ENCODE results near the gene ZCWPW2.

ZCWPW2 gene

GRCh38 chr3:28388978-28389377 is 40.5 kb downstream of the ZCWPW2 start (continued):
- no peak for TF ChIP-seq ZNF292 (tag by site-specific recombination; IDR thresholded peaks at IDR 0.05; ENCODE audit: borderline replicate concordance, low read depth)
- no peak for TF ChIP-seq OSR2 (tag by site-specific recombination; IDR thresholded peaks at IDR 0.05)
- TF ChIP-seq ZNF366 (tag by site-specific recombination; conservative IDR thresholded peaks at IDR 0.05) = no peak
- TF ChIP-seq, protein P1, sequence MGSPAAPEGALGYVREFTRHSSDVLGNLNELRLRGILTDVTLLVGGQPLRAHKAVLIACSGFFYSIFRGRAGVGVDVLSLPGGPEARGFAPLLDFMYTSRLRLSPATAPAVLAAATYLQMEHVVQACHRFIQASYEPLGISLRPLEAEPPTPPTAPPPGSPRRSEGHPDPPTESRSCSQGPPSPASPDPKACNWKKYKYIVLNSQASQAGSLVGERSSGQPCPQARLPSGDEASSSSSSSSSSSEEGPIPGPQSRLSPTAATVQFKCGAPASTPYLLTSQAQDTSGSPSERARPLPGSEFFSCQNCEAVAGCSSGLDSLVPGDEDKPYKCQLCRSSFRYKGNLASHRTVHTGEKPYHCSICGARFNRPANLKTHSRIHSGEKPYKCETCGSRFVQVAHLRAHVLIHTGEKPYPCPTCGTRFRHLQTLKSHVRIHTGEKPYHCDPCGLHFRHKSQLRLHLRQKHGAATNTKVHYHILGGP (tag by site-specific recombination; IDR thresholded peaks at IDR 0.05) = no peak
- TF ChIP-seq, protein P2, sequence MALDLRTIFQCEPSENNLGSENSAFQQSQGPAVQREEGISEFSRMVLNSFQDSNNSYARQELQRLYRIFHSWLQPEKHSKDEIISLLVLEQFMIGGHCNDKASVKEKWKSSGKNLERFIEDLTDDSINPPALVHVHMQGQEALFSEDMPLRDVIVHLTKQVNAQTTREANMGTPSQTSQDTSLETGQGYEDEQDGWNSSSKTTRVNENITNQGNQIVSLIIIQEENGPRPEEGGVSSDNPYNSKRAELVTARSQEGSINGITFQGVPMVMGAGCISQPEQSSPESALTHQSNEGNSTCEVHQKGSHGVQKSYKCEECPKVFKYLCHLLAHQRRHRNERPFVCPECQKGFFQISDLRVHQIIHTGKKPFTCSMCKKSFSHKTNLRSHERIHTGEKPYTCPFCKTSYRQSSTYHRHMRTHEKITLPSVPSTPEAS (tag by site-specific recombination; IDR thresholded peaks at IDR 0.05) = no peak
- TF ChIP-seq ZBTB48 (tag by site-specific recombination; IDR thresholded peaks at IDR 0.05) = no peak
- TF ChIP-seq ZNF792 (tag by site-specific recombination; IDR thresholded peaks at IDR 0.05) = no peak
- TF ChIP-seq ZNF513 (tag by site-specific recombination; IDR thresholded peaks at IDR 0.05) = no peak
- no peak for TF ChIP-seq SETDB1 (IDR thresholded peaks at IDR 0.05; ENCODE audit: insufficient read length, low read length)
- no peak for TF ChIP-seq ZNF416 (tag by site-specific recombination; IDR thresholded peaks at IDR 0.05)

DNA sequence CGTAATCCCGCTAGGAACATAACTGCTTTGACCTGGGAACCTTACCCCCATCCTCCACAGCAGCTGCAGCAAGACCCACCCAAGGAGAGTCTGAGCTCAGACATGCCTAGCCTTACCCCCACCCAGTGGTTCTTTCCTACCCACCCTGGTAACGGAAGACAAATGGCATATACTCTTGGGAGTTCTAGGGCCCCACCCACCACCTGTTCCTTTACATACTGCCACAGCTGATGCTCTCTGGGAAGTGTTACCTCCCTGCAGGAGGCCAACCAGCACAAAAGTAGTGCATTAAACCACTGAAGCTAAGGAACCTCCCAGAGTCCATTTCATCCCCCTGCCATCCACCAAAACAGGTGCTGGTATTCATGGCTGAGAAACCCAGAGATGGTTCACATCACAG is 50.7 kb downstream of the ZCWPW2 start:
- ChIA-PET POLR2A (no interaction called here), CTCF (no interaction called here)
- Histone ChIP-seq H3K4me1 (ENCODE audit: control insufficient read depth, insufficient read depth, low read length) (no peaks in the 10 kb centered on the region), H3K4me3 (ENCODE audit: low read depth, low read length) (no peak overlapping the region), H3K27ac (ENCODE audit: extremely low read depth, low read depth, low read length) (no peak overlapping the region), H3K9me3 (ENCODE audit: control insufficient read depth, insufficient read depth, low read depth, low read length) (no peaks in the 10 kb centered on the region), H3K36me3 (ENCODE audit: control insufficient read depth in 2 of 2, insufficient read depth in 1 of 2, low read length in 2 of 2) (no peaks in the 10 kb centered on the region)
- TF ChIP-seq ZNF274 (IDR thresholded peaks at IDR 0.05; ENCODE audit: low read length) (no peak), ZNF274 (tag by site-specific recombination; IDR thresholded peaks at IDR 0.05; ENCODE audit: borderline replicate concordance) (no peak), ZNF169 (tag by site-specific recombination; IDR thresholded peaks at IDR 0.05) (no peak), ZNF19 (tag by site-specific recombination; IDR thresholded peaks at IDR 0.05; ENCODE audit: low read depth) (no peak), ZNF157 (tag by site-specific recombination; IDR thresholded peaks at IDR 0.05) (no peak), ZNF654 (tag by site-specific recombination; IDR thresholded peaks at IDR 0.05; ENCODE audit: low read depth) (no peak)
- TF ChIP-seq, protein P3, sequence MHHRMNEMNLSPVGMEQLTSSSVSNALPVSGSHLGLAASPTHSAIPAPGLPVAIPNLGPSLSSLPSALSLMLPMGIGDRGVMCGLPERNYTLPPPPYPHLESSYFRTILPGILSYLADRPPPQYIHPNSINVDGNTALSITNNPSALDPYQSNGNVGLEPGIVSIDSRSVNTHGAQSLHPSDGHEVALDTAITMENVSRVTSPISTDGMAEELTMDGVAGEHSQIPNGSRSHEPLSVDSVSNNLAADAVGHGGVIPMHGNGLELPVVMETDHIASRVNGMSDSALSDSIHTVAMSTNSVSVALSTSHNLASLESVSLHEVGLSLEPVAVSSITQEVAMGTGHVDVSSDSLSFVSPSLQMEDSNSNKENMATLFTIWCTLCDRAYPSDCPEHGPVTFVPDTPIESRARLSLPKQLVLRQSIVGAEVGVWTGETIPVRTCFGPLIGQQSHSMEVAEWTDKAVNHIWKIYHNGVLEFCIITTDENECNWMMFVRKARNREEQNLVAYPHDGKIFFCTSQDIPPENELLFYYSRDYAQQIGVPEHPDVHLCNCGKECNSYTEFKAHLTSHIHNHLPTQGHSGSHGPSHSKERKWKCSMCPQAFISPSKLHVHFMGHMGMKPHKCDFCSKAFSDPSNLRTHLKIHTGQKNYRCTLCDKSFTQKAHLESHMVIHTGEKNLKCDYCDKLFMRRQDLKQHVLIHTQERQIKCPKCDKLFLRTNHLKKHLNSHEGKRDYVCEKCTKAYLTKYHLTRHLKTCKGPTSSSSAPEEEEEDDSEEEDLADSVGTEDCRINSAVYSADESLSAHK (tag by site-specific recombination; IDR thresholded peaks at IDR 0.05) = no peak

- CTCF ChIA-PET = no interaction called here
- H3K27ac ChIP-seq (ENCODE audit: extremely low read depth, low read depth, low read length) = no peak overlapping the region
- no peaks in the 10 kb centered on the region for H3K9me3 ChIP-seq (ENCODE audit: control insufficient read depth, insufficient read depth, low read depth, low read length)
- H3K4me1 ChIP-seq (ENCODE audit: control insufficient read depth, insufficient read depth, low read length) = no peaks in the 10 kb centered on the region
- H3K4me3 ChIP-seq (ENCODE audit: low read depth, low read length) = no peak overlapping the region
- no peaks in the 10 kb centered on the region for H3K36me3 ChIP-seq (ENCODE audit: control insufficient read depth in 2 of 2, insufficient read depth in 1 of 2, low read length in 2 of 2)
- POLR2A ChIA-PET = no interaction called here
- TF ChIP-seq, protein P4, sequence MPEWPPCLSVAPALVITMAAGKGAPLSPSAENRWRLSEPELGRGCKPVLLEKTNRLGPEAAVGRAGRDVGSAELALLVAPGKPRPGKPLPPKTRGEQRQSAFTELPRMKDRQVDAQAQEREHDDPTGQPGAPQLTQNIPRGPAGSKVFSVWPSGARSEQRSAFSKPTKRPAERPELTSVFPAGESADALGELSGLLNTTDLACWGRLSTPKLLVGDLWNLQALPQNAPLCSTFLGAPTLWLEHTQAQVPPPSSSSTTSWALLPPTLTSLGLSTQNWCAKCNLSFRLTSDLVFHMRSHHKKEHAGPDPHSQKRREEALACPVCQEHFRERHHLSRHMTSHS (tag by site-specific recombination; IDR thresholded peaks at IDR 0.05) = no peak
- no peak for TF ChIP-seq TCF7L2 (IDR thresholded peaks at IDR 0.05; ENCODE audit: borderline replicate concordance, low read depth, low read length)
- TF ChIP-seq ZBTB7A (tag by site-specific recombination; IDR thresholded peaks at IDR 0.05; ENCODE audit: low read depth) = no peak
- no peak for TF ChIP-seq ZFHX2 (tag by site-specific recombination; conservative IDR thresholded peaks at IDR 0.05)
- no peak for TF ChIP-seq SP3 (tag by site-specific recombination; IDR thresholded peaks at IDR 0.05)
- TF ChIP-seq, protein P5, sequence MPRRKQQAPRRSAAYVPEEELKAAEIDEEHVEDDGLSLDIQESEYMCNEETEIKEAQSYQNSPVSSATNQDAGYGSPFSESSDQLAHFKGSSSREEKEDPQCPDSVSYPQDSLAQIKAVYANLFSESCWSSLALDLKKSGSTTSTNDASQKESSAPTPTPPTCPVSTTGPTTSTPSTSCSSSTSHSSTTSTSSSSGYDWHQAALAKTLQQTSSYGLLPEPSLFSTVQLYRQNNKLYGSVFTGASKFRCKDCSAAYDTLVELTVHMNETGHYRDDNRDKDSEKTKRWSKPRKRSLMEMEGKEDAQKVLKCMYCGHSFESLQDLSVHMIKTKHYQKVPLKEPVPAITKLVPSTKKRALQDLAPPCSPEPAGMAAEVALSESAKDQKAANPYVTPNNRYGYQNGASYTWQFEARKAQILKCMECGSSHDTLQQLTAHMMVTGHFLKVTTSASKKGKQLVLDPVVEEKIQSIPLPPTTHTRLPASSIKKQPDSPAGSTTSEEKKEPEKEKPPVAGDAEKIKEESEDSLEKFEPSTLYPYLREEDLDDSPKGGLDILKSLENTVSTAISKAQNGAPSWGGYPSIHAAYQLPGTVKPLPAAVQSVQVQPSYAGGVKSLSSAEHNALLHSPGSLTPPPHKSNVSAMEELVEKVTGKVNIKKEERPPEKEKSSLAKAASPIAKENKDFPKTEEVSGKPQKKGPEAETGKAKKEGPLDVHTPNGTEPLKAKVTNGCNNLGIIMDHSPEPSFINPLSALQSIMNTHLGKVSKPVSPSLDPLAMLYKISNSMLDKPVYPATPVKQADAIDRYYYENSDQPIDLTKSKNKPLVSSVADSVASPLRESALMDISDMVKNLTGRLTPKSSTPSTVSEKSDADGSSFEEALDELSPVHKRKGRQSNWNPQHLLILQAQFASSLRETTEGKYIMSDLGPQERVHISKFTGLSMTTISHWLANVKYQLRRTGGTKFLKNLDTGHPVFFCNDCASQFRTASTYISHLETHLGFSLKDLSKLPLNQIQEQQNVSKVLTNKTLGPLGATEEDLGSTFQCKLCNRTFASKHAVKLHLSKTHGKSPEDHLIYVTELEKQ (tag by site-specific recombination; IDR thresholded peaks at IDR 0.05; ENCODE audit: borderline replicate concordance) = no peak
- TF ChIP-seq KLF10 (tag by site-specific recombination; IDR thresholded peaks at IDR 0.05) = no peak
- TF ChIP-seq GLIS1 (tag by site-specific recombination; IDR thresholded peaks at IDR 0.05) = no peak
These were observed 57.7 kb downstream of the ZCWPW2 start for GRCh38 chr3:28406241-28406640.

Measured in HEK293 (cell line).